Activated naive CD4-positive, alpha-beta T cell treated with Interleukin-2 at 50 U/mL for 16 hours (primary cell): ENCODE measurements around the gene MTHFR.

ENCODE experiments used
- DNase-seq: peaks from one replicate; pipeline ENCODE4 v3.0.0-alpha.2; 2020

Gene MTHFR

DNA sequence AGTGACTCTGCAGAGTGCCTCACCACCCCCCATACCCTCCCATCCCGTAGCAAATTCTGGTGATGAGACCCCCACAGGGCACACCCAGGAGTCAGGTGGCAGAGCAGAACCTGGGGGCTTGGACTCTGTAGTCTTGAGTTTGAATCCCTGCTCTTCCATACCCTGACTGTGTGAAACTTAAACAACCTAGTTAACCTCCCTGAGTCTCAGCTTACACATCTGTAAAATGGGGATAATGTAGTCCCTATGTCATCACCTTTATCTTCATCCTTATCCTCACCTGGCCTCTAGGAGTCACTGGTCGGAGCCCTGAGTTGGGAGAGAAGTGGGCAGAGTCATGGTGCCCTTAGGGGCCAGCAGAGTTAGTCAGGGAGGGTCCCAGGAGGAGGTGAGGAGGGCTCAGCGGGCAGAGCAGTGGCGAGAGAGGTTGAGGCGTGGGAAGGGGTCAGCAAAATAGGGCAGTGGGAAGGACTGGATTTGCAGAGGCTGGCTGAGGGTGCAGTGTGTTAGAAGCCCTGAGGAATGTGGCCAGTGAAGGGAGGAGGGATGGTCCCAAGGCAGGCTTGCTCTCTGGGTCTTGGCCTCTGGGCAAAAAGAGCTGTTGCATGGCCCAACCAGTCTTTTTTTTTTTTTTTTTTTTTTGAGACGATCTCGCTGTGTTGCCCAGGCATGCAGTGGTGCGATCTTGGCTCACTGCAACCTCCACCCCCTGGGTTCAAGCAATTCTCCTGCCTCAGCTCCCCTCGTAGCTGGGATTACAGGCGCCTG lies 25.2 kb downstream of the MTHFR start:
- no peak for DNase-seq

DNA sequence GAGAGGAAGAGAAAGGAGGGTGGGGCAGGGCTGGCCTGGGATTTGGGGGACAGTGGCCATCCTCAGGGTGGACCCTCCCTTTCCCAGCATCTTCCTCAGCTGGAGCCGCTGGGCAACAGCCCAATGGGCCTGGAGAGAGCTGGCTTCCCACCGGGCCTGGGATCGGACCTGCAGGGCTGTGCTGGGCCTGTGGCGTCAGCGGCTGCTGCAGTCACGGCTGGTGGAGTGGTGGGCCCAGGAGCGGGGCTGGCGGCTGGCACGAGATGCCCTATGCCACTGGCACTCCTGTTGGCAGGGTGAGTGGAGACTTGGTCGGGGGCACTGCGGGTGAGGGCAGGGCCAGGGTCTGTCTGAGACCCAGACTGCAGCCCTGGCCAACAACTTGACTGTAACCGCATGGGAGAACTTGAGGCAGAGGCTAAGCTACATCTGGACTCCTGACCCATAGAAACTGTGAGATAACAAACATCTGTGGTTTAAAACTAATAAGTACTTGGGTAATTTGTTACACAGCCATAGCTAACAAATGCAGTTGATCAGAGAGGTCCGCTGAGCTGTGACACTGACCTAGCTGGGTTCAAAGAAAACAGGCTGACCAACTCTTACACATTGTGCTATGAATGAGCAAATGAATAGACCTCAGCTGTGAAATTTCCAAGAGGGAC lies 25.9 kb downstream of the MTHFR start:
- DNase-seq, result no peak

DNA sequence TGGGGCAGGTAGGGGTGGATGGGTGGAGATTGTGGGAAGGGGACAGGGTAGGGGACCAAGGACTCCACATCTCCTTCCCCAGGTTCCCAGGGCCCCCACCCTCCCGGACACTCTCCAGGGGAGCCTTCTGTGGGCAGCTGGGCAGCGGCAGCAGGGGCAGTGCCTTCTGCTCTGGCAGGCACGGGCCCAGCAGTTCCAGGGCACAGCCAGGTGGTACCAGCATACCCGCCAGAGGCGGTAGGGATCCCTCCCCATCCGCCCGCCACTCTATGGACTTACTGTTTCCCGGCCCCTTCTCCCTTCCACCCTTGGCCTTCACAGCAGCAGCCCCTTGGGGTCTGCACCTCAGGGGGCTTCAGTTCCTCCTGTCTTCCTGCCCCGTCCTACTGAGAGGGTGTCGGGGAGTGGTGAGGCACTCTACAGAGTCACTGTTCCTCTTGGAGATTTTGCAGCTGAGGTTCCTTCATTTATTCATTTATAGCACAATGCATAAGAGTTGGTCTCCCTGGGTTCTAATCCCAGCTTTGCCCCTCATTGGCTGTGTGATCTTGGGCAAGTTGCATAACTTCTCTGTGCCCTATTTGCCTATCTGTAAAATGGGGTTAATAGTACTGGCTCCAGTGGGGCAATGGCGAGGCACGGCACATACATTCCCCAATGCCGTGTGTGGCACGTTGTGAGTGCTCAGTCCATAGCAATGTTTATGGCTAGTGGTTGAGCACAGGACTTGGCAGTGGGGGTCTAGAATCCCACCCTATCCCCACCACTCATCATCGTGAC lies 26.7 kb downstream of the MTHFR start:
- no peak for DNase-seq

DNA sequence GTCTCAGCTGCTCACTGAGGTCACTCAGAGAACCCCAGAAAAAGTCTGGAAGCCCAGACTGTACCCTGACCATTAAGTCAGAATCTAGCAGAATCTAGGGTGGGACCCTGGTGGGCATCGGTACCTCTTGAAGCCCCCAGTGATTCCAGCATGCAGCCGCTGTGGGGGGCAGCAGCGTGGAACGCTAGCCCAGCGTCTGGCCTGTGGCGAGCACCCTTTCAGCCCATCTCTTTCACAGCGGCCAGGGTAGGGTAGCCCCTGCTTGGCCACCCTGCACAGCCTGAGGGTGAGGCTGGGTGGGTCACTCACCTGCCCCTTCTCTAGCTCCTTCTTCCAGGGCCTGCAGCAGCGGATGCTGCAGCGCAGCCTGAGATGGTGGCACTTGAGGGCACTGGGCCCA lies 27.4 kb downstream of the MTHFR start:
- no peak for DNase-seq

DNA sequence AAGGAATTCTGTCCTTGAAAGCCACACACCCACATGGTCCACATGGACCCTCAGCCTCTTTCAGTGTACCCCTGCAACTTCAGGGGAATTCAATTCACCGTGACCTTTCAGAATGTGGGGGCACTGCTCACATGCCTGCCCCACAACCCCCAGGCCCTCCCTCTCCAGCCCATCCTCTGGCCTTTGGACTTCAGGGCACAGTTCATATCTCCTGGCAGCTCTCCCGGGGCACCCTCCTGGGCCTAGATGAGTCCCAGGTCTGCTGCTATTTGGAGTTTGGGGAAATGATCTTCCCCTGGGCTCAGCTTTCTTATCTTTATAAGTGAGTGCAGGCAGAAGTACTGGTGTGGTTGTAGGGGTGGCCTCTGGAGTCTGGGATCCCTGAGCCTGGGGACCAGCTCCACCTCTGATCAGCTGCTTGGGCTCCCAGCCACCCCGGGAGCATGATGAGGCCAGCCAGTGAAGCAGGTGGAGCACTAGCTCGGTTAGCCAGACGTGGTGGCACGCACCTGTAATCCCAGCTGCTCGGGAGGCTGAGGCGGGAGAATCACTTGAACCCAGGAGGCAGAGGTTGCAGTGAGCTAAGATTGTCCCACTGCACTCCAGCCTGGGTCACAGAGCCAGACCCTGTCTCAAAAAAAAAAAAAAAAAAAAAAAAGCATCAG lies 28.0 kb downstream of the MTHFR start:
- DNase-seq, result no peak

DNA sequence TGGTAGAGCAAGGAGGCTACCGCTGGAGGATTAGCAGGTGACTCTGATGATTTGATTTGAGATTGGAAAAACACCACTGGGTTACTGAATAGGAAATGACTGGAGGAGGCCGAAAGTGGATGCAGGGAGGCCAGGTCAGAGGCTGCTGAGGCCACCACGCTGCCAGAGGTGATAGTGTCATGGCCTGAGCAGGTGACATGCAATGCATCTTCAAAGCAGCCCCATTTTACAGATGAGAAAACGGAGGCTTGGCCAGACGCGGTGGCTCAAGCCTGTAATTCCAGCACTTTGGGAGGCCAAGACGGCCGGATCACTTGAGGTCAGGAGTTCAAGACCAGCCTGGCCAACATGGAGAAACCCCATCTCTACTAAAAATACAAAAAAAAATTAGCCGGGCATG lies 31.0 kb downstream of the MTHFR start:
- no peak for DNase-seq

DNA sequence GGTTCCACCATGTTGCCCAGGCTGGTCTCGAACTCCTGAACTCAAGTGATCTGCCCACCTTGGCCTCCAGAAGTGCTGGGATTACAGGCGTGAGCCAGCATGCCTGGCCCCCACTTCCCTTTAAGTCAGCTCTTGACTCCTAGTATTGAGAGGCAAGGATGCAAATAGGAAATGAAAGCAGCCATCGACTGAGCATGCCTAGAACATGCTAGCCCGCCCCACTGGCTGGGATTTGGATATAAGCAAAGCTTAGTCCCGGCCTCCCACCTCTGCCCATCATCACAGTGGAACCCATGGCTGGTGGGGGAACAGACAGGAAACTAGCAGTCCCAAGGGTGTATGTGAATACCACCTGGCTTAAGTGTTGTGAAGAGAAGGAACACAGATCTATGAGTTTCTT lies 33.3 kb downstream of the MTHFR start:
- no peak for DNase-seq

DNA sequence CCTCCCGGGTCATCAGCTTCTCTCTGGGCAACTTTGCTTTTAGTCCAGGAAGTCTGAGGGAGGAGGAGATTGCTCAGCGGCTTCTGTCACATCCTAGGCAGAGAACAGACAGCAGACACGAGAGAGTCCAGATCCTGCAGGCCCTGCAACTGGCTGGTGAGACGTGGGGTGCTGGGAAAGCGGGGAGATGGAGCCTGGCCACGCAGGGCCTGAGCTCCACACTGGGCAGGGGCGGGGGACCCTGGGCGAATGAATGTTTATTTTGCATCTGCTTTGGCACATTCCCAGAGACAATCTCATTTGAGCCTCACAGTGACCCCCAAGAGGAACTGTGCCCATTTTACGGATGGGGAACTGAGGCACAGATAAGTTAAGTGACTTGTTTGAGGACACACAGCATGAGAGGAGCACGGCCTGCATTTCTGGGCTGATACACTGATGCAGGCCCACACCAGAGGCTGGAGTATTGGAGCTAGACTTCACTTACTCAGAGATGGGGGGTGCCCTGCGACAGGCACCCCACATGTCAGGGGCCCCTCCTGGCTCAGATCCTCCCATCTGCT lies 34.2 kb downstream of the MTHFR start:
- DNase-seq, result no peak

DNA sequence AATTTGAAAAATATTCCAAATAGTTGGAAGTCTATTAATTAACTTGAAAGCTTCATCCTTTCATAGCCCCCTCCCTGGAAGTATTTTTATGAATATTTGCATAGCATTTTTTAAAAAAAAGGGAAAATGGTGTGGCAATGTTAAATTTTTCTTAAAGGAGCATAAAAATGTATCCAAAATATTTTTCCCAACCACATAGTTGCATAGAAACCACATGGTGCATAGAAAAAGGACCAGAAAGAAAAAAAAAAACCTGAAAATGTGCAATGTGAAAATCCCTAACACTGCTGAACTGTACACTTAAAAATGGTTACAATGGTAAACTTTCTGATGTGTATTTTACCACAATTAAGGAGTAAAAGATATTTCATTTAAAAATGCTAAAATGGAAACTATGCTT lies 35.8 kb downstream of the MTHFR start:
- no peak for DNase-seq

DNA sequence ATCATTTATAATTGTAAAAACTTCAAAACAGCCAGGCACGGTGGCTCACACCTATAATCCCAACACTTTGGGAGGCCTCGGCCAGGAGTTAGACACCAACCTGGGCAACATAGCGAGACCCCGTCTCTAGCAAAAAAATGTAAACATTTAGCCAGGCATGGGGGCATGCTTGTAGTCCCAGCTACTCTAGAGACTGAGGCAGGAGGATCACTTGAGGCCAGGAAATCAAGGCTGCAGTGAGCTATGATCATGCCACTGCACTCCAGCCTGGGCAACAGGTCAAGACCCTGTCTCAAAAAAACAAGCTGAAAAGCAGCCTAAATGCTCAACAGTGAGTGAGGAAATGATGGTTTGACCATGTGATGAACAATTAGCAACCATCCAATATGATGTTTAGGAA lies 36.5 kb downstream of the MTHFR start:
- DNase-seq, result no peak

DNA sequence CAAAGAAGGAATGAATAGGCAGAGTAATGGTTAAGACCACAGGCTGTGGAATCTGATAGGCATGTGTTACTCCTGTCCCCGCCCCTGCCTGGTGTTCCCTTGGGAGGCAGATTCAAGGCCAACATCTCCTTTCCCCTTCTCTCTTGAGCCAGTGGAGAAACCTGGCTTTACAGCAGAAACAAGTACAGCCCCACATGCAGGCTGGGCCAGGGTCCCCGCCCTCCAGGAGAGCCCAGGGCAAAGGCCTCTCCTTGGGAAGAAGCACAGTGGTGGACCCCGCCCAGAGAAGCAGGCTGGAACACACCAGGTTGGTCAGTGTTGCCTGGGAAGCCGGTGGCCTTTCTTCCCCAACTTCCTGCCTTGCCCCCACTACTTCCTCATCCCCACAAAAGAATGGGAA lies 36.9 kb downstream of the MTHFR start:
- DNase-seq, result no peak

DNA sequence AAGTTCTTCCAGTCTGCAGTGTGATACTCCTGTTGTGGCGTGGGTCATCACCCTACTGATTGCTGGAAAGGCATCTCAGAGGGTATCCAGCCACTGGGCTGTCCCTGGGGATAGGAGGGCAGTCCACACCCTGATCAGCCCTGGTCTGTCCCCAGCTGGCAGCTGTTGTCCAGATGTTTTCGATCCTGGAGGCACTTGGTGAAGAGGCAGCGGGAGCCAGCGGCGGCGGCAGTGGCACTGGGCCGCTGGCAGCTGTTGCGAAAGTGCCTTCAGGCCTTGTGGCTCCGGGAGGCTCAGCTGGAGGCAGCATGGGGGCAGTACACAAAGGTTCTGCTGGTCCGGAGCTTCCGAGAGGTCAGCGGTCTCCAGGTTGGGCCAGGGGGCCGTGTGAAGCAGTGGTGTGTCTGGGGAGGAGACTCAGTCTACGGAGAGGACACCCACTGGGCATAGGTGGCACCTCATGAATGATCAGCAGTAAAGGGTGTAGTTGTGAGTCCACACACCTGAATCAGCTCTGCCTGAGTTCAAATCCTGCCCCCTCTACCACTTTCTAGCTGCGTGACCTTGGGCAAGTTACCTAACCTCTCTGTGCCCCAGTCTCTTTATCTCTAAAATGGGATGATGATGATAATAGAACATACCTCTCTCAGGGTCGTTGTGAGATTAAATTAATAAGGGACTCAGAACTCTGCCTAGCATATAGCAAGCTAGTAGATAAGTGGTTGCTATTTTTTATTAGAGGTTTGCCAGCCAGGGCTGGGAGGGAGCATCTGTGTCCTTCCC lies 37.7 kb downstream of the MTHFR start:
- DNase-seq, result no peak

DNA sequence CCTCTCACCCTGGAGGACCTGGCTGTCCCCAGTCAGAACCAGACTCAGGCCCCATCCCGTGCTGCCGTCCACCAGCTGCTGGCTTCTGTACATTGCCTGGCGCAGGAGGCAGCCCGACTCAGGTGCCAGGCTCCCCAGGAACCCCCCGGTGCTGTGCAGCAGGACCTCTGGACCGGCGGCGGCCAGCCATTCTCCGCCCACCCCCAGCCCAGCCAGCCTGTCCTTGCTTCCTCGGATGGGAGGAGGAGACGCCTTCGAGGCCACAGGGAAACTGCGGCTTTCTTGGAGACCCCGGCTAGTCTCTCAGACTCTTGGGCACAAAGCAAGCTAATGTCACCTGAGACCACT lies 39.4 kb downstream of the MTHFR start:
- no peak for DNase-seq

DNA sequence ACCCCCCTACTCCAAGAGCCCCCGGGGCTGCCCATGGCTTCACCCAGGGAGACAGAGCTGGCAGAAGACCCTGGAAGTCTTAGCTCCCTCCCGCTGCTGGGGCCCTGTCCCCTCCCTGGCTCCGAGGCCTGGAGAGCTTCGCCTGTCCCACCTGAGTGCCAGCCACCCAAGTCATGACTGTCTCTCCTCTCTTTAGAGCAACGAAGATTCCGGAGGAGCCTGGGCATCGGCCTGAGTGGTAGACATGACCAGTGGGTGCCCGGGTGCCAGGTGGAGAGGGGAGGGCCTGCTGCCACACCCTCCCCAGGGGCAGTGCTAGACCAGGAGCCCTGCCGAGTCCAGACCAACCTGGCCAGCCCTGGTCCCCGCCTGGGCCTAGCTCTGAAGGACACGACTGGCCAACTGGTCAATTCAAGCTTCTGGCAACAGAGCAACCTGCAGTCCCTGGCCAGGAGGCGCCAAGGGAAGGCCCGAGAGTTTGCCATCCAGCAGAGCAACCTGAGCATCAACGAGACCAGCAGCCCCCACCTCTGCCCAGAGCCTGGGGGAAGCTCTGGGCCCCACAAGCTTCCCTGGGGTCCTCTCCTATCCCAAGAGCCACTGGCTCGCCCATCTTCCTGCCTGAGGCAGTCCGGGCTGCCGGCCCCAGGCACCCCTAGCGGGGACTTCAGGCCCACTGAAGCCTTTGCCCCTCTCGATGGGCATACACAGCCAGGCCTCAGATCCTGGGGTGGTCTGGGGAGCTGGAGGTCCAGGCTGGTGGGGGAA lies 39.9 kb downstream of the MTHFR start:
- no peak for DNase-seq

DNA sequence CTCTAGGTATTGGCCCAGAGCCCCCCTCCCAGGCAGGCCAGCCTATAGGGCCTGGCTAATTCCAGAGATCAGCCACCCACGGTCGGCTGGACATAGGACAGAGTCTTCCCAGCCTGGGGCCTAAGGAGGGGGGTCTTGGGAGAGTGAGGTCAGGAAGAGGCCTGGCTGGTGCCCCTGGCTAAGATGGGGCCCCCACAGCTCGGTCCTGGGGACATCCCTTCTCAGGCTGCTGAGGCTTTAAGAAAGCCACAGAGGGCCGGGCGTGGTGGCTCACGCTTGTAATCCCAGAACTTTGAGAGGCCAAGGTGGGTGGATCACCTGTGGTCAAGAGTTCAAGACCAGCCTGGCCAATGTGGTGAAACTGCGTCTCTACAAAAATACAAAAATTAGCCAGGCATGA lies 41.2 kb downstream of the MTHFR start:
- no peak for DNase-seq

DNA sequence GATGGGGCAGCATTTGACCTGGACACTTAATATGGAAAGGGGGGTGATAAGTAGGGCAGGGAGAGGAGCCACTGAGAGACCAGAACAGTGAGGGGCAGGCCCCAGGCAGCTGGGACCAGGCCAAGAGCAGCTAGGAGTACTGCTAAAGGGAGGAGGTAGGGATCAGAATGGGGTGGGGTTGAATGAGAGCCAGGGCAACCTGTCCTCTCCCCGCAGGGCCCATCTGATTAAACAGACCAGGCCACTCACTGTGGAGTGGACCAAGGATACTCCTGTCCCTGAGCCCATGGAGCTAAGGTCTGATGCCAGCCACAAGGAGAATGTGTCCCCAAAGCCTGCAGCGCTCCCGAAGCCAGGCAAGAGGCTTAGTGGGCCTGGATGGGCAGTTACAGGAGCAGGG lies 41.6 kb downstream of the MTHFR start:
- no peak for DNase-seq

DNA sequence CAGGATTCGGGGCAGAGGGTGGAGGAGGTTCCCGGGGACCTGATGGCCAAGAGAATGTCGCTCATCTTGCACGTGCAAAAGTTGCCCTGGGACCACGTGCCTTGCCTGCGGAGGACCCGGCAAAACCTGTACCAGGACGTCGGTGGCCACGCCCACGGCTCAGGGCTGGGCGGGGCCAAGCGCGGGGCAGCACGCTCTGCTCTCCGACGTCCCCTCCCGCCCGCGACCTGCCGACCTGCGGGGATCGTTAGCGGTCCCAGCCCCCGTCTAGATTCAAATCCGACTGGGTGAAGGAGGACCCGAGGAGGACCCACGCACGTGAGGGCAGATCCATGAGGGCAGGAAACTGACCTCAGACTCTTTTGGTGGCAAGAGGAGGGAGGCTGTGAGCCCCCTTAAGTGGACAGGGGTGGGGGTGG lies 43.8 kb downstream of the MTHFR start, which contains the start of gene C1orf167:
Gene C1orf167, plus strand, starts transcription at position 206 of the 419 bp plus-strand sequence. CDS start 2,208 bp downstream, outside the sequence.
- DNase-seq, result peak; percentile 32

DNA sequence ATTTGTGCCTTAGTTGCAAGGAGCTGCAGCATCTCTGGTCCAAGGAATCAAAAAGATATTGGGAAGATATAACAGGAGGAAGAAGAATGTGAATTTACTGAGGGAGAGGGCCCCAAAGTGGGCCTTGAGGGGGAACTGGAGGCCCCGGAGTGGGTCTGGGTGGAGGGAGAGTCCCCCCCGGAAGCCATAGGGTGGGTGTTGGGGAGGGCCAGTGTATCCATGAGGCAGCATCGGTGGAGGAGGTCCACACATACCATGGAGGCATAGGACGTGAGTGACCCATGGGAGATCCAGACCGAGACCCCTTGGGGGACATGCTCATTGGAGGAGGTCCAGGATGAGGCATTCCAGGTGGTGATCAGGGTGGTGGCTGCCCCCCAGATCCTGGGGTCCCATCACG lies 44.5 kb downstream of the MTHFR start:
- DNase-seq, result no peak

DNA sequence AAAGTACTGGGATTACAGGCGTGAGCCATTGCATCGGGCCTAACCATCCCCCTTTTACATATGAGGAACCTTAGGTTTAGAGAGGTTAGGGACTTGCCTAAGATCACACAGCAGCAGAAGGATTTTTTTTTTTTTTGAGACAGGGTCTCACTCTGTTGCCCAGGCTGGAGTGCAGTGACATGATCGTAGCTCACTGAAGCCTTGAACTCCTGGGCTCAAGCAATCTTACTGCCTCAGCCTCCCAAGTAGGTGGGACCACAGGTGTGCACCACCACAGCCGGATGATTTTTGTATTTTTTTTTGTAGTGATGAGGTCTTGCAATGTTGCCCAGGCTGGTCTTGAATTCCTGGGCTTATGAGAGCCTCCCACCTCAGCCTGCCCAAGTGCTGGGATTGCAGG lies 46.0 kb downstream of the MTHFR start:
- DNase-seq, result no peak

DNA sequence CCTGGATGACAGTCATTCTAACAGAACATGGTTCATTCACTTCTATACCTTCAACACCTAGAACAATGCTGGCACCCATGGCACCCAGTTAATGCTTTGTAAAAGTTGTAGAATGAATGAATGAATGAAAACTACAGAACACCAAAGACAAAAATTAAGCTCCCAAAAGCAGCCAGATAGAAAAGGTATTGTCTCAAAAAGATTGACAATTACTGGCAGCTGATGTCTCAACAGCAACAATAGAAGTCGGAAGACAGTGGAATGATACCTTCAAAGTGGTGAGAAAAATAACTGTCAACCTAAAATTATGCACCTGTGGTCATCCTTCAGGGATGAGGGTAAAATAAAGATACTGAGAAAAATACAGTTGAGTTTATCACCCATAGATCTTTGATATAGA lies 48.7 kb downstream of the MTHFR start:
- no peak for DNase-seq

DNA sequence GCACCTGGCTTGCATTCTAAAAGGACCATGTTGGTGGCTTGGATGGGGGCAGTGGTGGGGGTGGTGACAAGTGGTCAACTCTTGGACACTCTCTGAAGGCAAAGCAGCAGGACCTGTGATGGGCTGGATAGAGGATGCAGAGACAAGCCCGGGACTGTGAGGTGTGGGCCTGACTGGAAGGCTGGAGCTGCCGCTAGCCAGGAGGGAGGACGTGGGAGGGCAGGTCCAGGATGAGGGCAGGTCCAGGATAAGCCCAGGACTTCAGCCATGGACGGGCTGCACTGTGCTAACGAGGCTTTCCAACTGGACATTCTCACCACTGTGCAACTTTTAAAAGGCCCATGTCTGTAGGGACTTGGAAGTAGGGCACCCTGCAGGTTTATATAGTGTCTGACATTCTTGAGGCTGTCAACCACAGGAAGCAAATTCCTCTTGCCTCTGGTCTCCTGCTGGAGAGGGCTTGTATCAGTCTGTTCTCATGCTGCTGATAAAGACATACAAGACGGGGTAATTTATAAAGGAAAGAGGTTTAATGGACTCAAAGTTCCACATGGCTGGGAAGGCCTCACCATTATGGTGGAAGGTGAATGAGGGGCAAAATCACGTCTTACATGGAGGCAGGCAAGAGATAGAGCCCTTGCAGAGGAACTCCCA lies 52.1 kb downstream of the MTHFR start:
- no peak for DNase-seq
